SK-N-SH (cell line): ENCODE data around the gene TPRX1.

Experiments used
- CTCF ChIP-seq: fragments of 200-600 bp; sonication (generic); IDR thresholded peaks from 2 replicates; pipeline ENCODE4 v1.6.1; 2017; ENCODE audit warnings: antibody characterized with exemption, mild to moderate bottlenecking, moderate library complexity
- FOXM1 ChIP-seq: IDR thresholded peaks from 2 replicates; pipeline ENCODE4 v1.4.0; 2012; ENCODE audit warnings: low read depth, mild to moderate bottlenecking
- IRF3 ChIP-seq: fragments of 150-350 bp; IDR thresholded peaks from 2 replicates; pipeline ENCODE4 v1.6.1; 2016; ENCODE audit warnings: mild to moderate bottlenecking, low read depth, low read length
- JUND ChIP-seq: IDR thresholded peaks from 2 replicates; pipeline ENCODE4 v1.4.0; 2012
- MEF2A ChIP-seq: IDR thresholded peaks from 2 replicates; pipeline ENCODE4 v1.4.0; 2012; ENCODE audit warnings: low read depth, borderline replicate concordance
- MXI1 ChIP-seq: IDR thresholded peaks from 2 replicates; pipeline ENCODE4 v1.6.1; 2012; ENCODE audit warnings: mild to moderate bottlenecking, low read depth, low read length, improper control_type of control experiment
- NFIC ChIP-seq: IDR thresholded peaks from 2 replicates; pipeline ENCODE4 v1.4.0; 2012; ENCODE audit warnings: borderline replicate concordance
- NRF1 ChIP-seq: IDR thresholded peaks from 2 replicates; pipeline ENCODE4 v1.6.1; 2012; ENCODE audit warnings: low read depth, mild to moderate bottlenecking, low read length
- POLR2AphosphoS5 ChIP-seq: IDR thresholded peaks from 2 replicates; pipeline ENCODE4 v1.6.1; 2012; ENCODE audit warnings: low read depth, low read length
- REST ChIP-seq: IDR thresholded peaks from 2 replicates; pipeline ENCODE4 v1.6.1; 2012; ENCODE audit warnings: mild to moderate bottlenecking, low read depth, low read length, moderate library complexity
- RFX5 ChIP-seq: IDR thresholded peaks from 2 replicates; pipeline ENCODE4 v1.6.1; 2012; ENCODE audit warnings: mild to moderate bottlenecking, improper control_type of control experiment, low read length
- RXRA ChIP-seq: IDR thresholded peaks from 2 replicates; pipeline ENCODE4 v1.4.0; 2012; ENCODE audit warnings: low read depth, mild to moderate bottlenecking, borderline replicate concordance
- TEAD4 ChIP-seq: IDR thresholded peaks from 2 replicates; pipeline ENCODE4 v1.4.0; 2012; ENCODE audit warnings: mild to moderate bottlenecking, borderline replicate concordance; ENCODE audit not compliant: insufficient read depth
- USF2 ChIP-seq: fragments of 150-350 bp; IDR thresholded peaks from 2 replicates; pipeline ENCODE4 v1.6.1; 2017; ENCODE audit warnings: antibody characterized with exemption, low read length, low read depth, borderline replicate concordance

- TF ChIP-seq RXRA (no peak), POLR2AphosphoS5 (no peak), CTCF (no peak), IRF3 (no peak), FOXM1 (no peak), MXI1 (no peak), TEAD4 (no peak), REST (no peak), NRF1 (no peak), NFIC (no peak), MEF2A (no peak), JUND (no peak), RFX5 (no peak), USF2 (no peak)
Measured at GRCh38 chr19:47755065-47755761, 49.1 kb downstream of the TPRX1 start.
